ENCODE data around the gene ASB18. TPM values are rescaled to one million over a fixed set of nuclear protein-coding genes. Genes with fewer than 3 reads are reported as not detected.

Gene ASB18
- total and polyA plus RNA-seq, 4 donors: not detected

GRCh38 chr2:236163471-236164200 lies 100.6 kb downstream of the ASB18 start:
- peaks cover 22 to 45% (median 28%) of the 10 kb centered on the region in 4 donors for H3K4me1 ChIP-seq (ENCODE audit: control insufficient read depth in 4 of 4, insufficient read depth in 4 of 4, low read length in 3 of 4)
- TF ChIP-seq HNF4A (conservative IDR thresholded peaks at IDR 0.05): no peak
- TF ChIP-seq FOXA1 (IDR thresholded peaks at IDR 0.05): no peak
- TF ChIP-seq JUND (IDR thresholded peaks at IDR 0.05): no peak
- no peak for TF ChIP-seq ATF3 (IDR thresholded peaks at IDR 0.05)
- no peak for TF ChIP-seq EGR1 (IDR thresholded peaks at IDR 0.05; ENCODE audit: low read depth in 2 of 2)
- no peak for TF ChIP-seq CTCF (IDR thresholded peaks at IDR 0.05; ENCODE audit: low read depth, low read length, missing input control)
- TF ChIP-seq TAF1 (conservative IDR thresholded peaks at IDR 0.05): no peak
- TF ChIP-seq NR2F2 (IDR thresholded peaks at IDR 0.05): no peak
- no peak for TF ChIP-seq GABPA (IDR thresholded peaks at IDR 0.05 in 1 of 2, conservative IDR thresholded peaks at IDR 0.05 in 1 of 2)
- TF ChIP-seq ZBTB33 (IDR thresholded peaks at IDR 0.05): no peak
- no peak for TF ChIP-seq REST (IDR thresholded peaks at IDR 0.05)
- TF ChIP-seq YY1 (IDR thresholded peaks at IDR 0.05): no peak
- H3K27ac ChIP-seq (ENCODE audit: low read depth in 1 of 2, low read length in 2 of 2): no peak overlapping the region
- H3K36me3 ChIP-seq (ENCODE audit: control insufficient read depth in 4 of 4, insufficient read depth in 3 of 4, low read depth in 1 of 4, low read length in 3 of 4): peaks cover 0 to 1% (median 0%) of the 10 kb centered on the region in 4 donors
- peak overlapping the region in 1 of 3 donors; percentile 25 for H3K4me3 ChIP-seq (ENCODE audit: low read depth in 1 of 3, low read length in 3 of 3)
- H3K9ac ChIP-seq (ENCODE audit: low read depth in 1 of 2, low read length in 2 of 2): no peak overlapping the region
- peaks cover 0 to 44% (median 10%) of the 10 kb centered on the region in 4 donors for H3K27me3 ChIP-seq (ENCODE audit: control insufficient read depth in 4 of 4, insufficient read depth in 4 of 4, low read length in 3 of 4)
- H3K9me3 ChIP-seq (ENCODE audit: control insufficient read depth in 4 of 4, low read length in 3 of 4): no peaks in the 10 kb centered on the region
- no peak for DNase-seq (ENCODE audit: low spot score)
- WGBS: 5% methylated on average over 59 of the region's 59 CpGs

- peaks cover 0 to 38% (median 12%) of the 10 kb centered on the region in 4 donors for H3K27me3 ChIP-seq (ENCODE audit: control insufficient read depth in 4 of 4, insufficient read depth in 4 of 4, low read length in 3 of 4)
- WGBS: 10% methylated on average over 33 of the region's 33 CpGs
- peak overlapping the region in 1 of 3 donors; percentile 8 for H3K4me3 ChIP-seq (ENCODE audit: low read depth in 1 of 3, low read length in 3 of 3)
- no peaks in the 10 kb centered on the region for H3K9me3 ChIP-seq (ENCODE audit: control insufficient read depth in 4 of 4, low read length in 3 of 4)
- no peak overlapping the region for H3K9ac ChIP-seq (ENCODE audit: low read depth in 1 of 2, low read length in 2 of 2)
- no peak overlapping the region for H3K27ac ChIP-seq (ENCODE audit: low read depth in 1 of 2, low read length in 2 of 2)
- peaks cover 22 to 39% (median 25%) of the 10 kb centered on the region in 4 donors for H3K4me1 ChIP-seq (ENCODE audit: control insufficient read depth in 4 of 4, insufficient read depth in 4 of 4, low read length in 3 of 4)
- DNase-seq (ENCODE audit: low spot score): no peak
- H3K36me3 ChIP-seq (ENCODE audit: control insufficient read depth in 4 of 4, insufficient read depth in 3 of 4, low read depth in 1 of 4, low read length in 3 of 4): peaks cover 0 to 1% (median 0%) of the 10 kb centered on the region in 4 donors
- TF ChIP-seq MAX (IDR thresholded peaks at IDR 0.05): no peak
- TF ChIP-seq SP1 (IDR thresholded peaks at IDR 0.05): no peak
- TF ChIP-seq HNF4A (conservative IDR thresholded peaks at IDR 0.05): no peak
- TF ChIP-seq TAF1 (conservative IDR thresholded peaks at IDR 0.05): no peak
- no peak for TF ChIP-seq JUND (IDR thresholded peaks at IDR 0.05)
- TF ChIP-seq HNF4G (IDR thresholded peaks at IDR 0.05): no peak
- no peak for TF ChIP-seq ZBTB33 (IDR thresholded peaks at IDR 0.05)
- no peak for TF ChIP-seq YY1 (IDR thresholded peaks at IDR 0.05)
- no peak for TF ChIP-seq REST (IDR thresholded peaks at IDR 0.05)
- TF ChIP-seq NR2F2 (IDR thresholded peaks at IDR 0.05): no peak
Observed at GRCh38 chr2:236162882-236163470, 101.2 kb downstream of the ASB18 start.
